ENCODE results near the gene CCDC8.
"Not testable (repeated sequence)": the region's sequence is repeated elsewhere in the genome, so short reads cannot be mapped to it uniquely, and the experiment has no call there.

The CCDC8 gene

DNA sequence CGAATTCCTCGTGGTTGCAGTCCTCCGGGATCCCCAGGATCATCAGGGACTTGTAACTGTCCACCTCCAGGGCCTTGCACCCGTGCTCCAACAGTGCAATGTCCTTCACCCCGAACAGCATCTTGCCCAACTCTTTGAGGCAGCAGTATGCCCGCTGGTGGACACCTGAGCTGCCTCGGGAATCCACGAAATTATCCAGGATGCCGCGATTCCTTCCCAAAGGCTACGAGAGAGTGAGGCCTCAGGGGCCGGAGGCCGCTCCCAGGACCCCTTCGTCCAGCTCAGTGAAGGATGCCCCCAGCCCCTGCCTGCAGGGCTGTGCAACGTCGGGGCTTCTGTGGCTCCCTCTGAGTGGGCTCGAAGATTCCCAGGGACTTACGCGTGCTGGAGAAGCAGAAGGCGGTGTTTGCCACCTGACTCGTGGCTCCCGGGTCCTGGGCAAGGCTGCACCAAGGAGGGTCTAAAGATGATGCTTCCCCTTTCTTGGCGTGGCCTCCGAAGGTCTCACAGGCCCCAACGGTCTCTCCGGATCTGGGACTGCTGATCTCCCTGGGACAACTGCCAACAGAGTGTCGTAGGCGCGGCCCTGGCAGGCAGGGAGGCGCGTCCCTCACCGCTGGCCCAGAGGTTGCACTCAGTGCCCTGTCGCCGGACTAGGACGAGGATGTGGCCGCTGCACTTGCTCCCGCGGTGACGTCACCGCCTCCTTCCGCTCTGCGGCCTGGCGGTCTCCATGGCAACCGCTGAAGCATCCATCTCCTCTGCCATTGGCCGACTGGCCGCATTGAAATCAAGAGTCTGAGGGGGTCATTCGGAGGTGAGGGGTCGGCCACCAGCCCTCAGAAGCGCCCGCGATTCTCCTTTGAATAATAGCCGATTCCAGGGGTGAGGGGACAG, 15.1 kb upstream of the CCDC8 start, which contains the start of gene PNMA8C:
Gene PNMA8C, minus strand, starts transcription at position 698 of the 897 bp plus-strand sequence. Its CDS starts 577 bp downstream, at position 121.
- DNase-seq (ENCODE audit: low read depth, low spot score) = no peak

DNA sequence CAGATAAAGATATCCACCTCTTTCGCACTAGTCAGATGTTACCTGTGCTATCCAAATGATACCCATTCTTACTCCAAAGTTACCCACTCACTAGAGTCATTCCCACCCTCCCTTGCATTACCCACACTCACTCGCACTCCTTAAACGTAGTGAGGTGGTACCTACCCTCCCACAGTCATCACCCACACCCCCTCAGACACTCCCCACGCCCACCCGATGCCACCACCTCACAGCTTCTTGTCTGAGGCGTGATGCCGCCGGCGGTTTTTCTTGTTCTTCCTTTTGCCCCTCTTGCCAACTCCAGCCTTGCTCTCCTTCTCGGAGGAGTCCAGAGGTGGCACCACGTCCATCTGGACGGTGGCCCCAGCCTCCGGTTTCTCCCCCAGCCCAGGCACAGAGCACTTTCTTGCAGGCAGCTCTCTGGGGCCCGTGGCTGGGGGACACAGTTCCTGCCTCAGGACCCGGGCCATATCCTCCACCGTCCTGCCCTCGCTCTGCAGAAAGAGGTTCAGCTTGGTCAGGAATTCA, 14.2 kb upstream of the CCDC8 start:
- no peak for DNase-seq (ENCODE audit: low read depth, low spot score)

DNA sequence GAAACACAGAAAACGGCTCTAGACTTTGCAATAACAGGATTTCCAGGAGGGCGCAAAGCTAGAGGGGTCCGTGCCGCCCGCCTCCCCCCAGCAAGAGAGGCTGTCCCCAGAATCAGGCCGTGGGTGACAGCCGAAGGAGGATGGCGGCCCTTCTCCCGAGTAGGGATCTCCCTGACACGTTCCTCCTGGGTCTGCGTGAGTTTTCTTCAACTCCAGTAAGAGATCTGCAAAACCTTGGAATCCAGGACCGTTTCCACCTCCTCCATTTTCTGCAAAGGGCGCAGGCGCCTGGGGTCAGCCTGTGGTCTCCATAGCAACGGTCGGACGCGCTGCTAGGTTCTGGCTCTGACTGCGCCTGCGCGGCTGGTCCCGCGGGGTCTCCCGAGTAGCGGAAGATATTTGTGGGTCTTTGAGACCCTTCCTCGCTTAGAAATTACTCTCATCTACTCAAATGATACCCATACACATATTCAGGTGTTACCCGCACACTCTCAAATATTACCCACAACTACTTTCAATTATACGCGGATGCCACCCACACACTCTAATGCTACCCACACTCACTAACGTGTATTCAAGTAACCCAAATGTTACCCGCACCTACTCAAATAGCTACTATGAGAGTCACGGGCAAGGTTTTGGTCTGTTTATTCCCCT, 13.3 kb upstream of the CCDC8 start:
- no peak for DNase-seq (ENCODE audit: low read depth, low spot score)

DNA sequence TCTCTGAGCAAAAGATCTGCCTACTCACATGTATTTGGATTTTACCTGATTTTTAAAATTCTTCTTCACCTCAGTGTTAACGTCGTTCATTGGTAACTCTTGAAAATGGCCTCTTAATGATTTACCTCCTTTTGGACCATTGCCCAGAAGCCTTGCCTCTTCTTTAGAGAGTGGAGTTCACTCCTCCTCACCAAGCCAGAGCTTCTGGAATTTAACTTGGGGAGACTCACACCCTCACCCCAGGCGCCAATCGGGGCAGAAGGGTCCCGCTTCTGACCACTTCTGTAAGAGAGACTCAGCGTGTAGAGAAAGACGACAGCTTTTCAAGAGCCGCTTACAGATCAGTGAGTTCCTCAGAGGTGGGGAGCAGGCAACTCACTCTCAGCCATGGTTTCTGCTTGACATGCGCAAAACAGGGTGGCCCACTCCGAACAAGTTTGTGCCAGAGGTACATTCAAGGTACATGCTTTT, 12.7 kb upstream of the CCDC8 start:
- no peak for DNase-seq (ENCODE audit: low read depth, low spot score)

DNA sequence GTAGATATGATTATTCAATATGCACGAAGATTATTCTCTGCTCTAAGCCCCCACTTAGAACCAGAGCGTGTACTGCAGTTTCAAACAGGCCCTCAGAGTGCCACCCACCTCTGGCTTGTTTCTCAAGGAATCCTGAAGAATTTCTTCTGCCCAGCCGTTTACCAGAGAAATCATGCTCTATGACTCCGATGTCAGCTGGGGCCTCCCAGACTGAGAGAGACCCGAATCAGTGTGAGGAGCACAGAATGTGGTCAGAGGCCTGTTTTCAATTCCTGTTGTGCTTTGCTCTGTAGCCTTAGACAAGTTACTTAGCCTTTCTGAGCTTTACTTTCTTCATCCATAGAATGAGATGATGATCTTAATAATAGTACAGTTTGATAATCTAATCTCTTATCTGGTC, 9.8 kb upstream of the CCDC8 start:
- no peak for DNase-seq (ENCODE audit: low read depth, low spot score)

DNA sequence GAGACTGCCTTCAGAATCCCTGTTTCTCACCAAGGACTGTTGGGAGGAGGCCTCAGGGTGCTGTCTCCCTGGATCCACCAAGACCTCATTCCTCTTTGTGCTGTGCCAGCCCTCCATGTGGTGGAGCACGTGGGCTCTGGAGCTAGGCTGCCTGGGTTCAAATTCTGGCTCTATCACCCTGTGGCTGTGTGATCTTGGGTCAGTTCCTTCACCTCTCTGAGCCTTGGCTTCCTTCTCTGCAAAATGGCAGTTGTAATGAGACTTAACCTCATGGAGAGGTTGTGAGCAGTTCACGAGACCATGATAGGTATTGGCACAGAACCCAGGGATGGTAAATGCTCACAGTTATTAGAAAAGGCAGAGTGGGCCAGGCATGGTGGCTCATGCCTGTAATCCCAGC, 9.0 kb upstream of the CCDC8 start:
- DNase-seq (ENCODE audit: low read depth, low spot score) = no peak

DNA sequence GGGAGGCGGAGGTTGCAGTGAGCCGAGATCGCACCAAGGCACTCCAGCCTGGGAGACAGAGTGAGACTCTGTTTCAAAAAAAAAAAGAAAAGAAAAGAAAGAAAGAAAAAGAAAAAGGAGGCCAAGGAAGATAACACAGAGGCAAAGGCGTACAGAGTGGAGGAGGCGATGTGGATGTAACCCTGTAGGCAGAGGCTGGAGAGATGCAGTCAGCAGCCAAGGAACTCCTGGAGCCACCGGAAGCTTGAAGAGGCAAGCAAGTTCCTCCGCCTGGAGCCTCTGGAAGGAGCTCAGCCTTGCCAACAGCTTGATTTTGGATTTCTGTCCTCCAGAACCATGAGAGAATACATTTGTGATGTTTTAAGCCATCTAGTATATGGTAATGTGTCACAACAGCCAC, 6.7 kb upstream of the CCDC8 start:
- DNase-seq (ENCODE audit: low read depth, low spot score) = no peak

DNA sequence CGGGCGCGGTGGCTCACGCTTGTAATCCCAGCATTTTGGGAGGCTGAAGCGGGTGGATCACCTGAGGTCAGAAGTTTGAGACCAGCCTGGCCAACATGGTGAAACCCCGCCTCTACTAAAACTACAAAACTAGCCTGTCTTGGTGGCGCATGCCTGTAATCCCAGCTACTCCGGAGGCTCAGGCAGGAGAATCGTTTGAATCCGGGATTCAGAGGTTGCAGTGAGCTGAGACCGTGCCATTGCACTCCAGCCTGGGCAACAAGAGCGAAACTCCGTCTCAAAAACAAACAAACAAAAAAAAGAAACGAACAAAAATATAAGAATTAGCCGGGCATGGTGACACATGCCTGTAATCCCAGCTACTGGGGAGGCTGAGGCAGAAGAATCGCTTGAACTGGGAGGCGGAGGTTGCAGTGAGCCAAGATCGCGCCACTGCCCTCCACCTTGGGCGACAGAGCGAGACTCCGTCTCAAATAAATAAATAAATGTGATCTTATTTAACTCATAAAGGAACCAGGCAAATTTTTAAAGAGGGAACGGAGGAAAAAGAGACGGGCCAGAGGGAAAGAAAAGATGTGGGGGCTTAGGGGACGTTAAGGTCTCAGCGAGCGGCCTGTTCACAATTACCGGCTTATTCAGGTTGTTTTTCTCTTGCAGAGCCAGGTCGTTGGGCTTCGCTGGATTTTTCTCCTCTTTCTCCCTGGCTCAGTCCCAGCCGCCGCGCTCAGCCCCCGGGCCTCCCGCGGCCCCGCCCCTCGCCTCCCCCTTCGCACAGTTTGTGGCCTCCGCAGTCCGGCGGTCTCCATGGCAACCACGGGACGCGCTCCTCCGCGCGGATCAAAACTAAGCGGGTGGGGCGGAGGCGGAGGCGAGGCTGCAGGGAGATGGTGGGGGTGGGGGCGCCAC, 2.7 kb upstream of the CCDC8 start:
- DNase-seq (ENCODE audit: low read depth, low spot score) = peak; percentile 75

DNA sequence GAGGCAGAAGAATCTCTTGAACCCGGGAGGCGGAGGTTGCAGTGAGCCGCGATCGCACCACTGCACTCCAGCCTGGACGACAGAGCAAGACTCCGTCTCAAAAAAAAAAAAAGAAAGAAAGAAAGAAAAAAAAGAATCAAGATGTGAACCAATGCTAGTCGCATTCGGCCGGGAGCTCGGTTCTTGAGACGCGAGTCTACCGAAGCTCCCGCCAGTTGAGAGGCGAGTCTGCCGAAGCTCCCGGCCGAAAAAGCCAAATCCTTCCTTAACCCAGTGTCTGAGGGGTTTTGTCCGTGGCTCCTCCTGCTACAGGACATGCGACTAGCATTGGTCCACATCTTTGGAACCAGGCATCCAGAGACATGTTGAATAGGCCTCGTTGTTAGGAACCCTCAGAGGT, 1.5 kb upstream of the CCDC8 start:
- DNase-seq (ENCODE audit: low read depth, low spot score) = not testable (repeated sequence)

DNA sequence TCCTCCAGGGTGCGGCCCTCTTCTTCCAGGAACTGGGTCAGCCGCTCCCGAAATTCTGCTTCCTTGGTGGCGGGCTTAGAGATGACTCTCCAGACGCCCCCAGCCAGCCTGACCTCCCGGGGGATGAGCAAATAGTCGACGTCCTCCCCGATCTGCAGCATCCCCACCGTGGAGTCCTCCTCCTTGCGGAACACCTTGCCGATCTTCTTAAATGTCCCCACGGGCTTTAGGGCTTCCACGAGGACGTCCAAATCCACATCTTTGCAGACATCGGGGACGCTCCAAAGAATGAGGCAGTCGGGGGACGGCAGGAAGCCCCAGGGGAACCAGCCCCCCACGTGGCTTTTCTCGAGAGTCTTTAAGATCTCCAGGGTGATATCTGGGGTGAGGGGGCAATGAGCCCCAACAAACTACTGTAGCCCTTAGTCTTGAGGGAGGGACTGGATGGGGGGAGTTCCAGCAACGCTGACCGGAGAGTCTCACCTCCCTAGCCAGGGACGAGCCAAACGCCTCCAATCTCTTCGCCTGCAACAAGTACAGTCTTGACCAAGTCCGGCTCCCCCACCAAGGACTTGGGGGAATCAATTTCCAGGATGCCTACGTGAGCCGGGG, 608 bp downstream of the CCDC8 start:
- DNase-seq (ENCODE audit: low read depth, low spot score) = no peak

DNA sequence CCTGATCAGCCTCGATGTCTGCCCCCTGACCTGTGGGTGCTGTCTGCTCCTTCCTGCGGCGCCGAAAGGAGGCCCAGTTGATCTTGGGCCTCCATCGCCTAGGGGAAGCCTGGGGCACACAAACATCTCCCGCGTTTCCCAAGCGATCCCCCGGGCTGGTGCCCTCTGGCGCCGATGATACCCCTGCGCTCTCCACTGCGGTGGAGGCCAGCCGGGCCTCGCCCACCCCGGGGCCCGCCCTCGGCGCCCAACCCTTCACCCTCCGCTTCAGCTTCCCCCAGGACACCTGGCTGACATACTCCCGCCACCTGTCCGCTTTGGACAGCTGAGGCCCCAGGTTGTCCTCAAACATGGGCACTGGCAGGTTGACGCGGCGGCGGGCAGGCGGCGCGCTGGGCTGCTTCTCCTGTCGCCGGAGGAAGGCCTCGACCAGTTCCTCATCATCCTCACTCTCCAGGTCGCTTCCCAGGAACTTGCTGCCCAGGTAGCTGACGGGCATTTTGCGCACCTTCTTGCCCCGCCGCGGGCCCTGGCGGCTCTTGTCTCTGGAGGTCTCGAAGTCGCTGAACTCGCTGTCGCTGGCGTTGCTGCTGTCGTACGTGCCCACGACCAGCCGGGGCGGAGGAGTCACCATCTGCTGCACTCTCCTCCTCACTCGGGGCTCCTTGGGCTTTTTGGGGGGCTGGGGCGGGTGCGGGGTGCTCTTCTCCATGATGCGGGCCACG, 1.3 kb downstream of the CCDC8 start:
- no peak for DNase-seq (ENCODE audit: low read depth, low spot score)

DNA sequence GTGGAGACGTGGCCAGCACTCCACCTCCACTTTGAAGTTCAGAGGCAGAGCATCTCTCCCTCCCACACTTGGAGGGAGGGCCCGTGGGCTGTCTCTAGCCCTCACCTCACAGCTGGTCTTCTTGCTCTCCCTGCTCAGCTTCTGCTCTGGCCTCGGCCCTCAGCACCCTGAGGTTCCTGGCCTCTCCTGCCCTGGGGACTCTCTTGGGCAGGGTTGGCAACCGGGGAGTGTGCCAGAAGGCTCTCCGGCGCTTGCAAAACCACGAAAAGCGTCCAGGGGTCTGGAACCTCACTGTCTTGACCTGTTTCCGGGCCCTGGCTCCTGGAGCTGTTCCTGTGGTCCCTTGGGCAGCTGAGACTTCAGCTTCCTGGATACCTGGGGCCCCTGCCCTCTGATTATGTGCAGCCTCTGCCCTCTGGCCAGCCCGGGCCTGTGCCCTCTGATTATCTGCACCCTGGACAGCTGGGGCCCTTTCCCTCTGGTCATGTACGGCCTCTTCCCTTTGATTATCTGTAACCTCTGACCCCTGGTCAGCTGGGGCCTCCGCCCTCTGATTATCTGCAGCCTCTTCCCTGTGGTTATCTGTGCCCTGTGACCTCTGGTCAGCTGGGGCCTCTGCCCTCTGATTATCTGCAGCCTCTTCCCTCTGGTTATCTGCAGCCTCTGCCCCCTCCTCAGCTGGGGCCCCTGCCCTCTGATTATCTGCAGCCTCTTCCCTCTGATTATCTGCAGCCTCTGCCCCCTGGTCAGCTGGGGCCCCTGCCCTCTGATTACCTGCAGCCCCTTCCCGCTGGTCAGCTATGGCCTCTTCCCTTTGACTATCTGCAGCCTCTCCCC, 2.1 kb downstream of the CCDC8 start:
- no peak for DNase-seq (ENCODE audit: low read depth, low spot score)

DNA sequence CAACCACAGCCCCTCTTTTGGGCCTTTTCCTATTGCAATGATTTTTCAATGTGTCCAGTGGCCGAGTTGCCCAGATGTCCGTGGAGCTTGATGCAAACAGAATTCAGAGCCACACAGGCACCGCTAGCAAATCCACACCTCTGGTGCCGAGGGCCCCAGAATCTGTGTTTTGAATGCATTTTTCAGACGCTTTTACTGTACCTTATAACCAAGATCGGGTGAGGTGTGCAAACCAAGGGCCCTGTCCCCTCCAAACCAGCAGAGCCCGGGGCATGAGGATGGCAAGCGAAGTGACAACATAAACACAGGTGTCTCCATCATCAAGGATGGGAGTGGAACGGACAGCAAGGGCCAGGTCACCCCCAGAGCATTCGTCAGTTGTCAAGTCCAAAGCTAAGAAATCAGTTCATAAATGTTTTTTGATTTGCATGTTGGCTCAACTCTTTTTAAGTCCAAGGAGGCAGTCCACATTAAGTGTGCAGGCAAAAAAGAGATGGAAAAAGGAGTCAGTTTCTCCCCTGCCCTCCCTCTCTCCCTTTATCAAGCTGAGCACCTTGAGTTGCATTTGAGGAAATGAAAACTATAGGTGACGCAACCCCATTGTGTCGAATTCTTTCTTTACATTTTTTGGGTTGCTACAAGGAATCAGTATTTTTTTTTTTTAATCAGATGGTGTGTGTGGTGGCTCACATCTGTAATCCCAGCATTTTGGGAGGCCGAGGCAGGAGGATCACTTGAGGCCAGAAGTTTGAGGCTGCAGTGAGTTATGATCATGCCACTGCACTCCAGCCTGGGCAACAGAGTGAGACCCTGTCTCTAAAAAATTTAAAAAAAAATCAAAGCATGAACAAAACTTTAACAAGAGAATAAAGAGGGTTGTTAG, 2.9 kb downstream of the CCDC8 start:
- DNase-seq (ENCODE audit: low read depth, low spot score) = no peak

DNA sequence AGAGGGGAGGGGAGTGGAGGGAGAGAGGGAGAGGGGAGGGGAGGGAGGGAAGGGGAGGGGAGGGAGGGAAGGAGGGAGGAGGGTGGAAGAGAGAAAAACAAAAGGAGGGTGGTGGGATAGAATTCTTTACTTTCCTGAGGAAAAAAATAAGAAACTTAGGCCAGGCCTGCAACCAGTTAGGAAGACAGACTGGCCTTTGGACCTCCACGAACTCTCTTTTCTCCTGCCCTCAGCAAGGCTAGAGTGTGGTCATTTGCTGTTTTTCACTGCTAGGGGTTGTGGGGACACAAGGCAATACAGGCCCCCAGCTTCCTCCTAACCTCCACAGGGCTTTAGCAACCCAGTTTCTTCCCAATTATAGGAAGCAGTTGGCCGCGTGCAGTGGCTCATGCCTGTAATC, 4.2 kb downstream of the CCDC8 start:
- no peak for DNase-seq (ENCODE audit: low read depth, low spot score)

DNA sequence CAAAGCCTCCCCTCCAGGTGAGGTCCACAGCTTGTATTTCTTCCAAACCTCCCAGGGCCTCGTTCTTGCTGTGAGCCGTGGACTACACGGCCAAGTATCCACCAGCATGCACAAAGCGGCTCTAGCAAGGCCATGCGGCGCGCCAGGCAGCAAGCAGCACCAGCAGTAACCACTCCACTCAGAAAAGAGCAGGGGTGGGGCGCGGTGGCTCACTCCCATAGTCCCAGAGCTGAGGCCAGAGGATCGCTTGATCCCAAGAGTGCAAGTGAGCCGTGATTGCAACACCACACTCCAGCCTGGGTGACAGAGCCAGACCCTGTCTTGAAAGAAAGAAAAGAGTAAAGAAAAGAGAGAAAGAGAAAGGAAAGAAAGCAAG, 4.7 kb downstream of the CCDC8 start:
- no peak for DNase-seq (ENCODE audit: low read depth, low spot score)

DNA sequence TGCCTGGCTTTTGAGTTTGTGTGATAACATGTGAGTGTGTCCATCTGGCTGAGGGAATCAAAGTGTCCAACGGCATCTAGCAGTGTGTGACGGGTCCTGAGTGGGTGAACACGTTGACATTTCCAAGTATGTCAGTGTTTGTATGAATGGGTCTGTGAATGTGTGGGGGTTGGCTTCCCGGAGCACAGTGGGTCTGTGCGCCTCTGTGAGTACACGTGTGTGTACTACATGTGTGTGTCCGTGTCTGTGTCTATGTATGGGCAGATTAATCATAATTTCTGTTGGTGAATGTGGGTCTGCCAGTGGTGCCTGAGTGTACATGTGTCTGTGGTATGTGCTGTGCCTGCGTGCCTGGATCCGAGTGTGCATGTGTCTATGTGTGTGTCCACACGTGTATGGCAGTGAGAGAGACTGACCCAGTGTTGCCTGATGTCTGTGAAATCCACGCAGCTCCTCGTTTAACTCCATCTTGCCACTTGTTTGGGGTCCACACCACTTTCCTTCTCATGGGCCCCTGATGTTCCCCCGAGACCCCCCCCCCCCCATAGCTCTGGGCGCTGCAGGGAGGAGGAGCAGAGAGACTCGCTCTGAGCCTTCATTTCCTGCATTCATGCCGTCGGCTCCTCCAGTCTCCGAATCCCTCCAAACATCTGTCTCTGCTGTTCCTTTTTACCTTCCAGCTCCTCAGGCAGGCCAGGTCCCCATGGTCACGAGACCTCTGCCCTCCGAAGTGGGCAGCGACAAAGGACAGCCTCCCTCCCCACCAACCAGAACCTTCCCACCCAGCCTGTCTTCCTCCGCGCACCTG, 5.3 kb downstream of the CCDC8 start:
- DNase-seq (ENCODE audit: low read depth, low spot score) = no peak

DNA sequence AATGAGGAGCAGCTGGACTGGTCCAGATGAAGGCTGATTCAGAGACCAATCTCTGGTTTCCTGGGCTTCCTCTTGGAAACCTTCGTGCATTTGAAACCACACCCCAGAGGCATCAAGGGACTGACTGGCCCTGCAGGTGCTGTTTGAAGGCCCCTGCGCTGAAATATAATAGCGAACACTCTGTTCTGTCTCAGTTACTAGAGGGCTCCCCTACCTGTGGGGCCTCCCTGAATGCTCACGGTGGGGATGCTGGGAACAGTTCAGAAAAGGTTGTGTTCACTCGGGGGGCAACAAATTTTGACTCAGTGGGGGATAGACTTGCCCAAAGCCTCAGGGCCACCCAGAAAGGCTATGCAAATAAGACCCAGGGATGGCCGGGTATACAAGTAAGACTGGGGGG, 6.4 kb downstream of the CCDC8 start:
- no peak for DNase-seq (ENCODE audit: low read depth, low spot score)

All from smooth muscle cell of the brain vasculature (primary cell).